LNCaP clone FGC (cell line): ENCODE results near the gene EPHB1.

Experiments
- DNase-seq: peaks from one replicate; pipeline ENCODE4 v3.0.0-alpha.2; 2011; ENCODE audit warnings: low read depth
- H3K4me3 ChIP-seq: 2 replicates; pipeline ENCODE4 v1.5.1; 2011; ENCODE audit warnings: mild to moderate bottlenecking, low read depth, low read length, control low read depth
- CTCF ChIP-seq: IDR thresholded peaks from 2 replicates; pipeline ENCODE4 v1.5.1; 2012; ENCODE audit warnings: mild to moderate bottlenecking; ENCODE audit not compliant: control insufficient read depth, insufficient read depth; ENCODE audit errors: extremely low read depth

Gene EPHB1

DNA sequence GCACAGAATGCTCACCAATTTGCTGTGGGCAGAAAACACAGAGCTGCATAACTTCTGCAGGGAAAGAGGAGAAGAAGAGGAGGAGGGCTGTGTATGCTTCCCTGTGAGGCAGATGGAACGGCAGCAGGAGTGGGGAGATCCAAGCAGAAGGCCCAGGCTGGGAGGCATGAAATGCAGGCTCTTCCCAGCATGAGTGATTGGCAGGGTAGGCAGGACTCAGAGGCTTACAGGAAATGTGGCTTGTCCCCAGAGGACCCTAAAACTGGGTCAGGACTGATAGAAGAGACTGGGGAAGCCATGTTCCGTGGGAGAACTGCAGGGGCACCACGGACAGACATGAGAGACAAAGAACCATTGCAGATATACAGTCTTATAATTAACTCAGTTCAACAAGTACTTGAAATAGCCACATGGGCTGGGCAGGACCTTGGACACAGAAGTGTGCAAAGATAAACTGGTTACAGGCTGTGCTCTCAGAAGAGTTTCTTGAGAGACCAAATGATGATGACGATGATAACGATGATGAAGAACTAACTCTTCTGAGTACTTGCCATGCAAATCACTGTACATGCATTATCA, 286.9 kb downstream of the EPHB1 start:
- no peak for DNase-seq
- no peak overlapping the region for H3K4me3 ChIP-seq
- TF ChIP-seq CTCF, result no peak

GRCh38 chr3:135082706-135083105, 287.6 kb downstream of the EPHB1 start:
- no peak for TF ChIP-seq CTCF
- no peak overlapping the region for H3K4me3 ChIP-seq
- no peak for DNase-seq

- H3K4me3 ChIP-seq, result no peak overlapping the region
- DNase-seq, result no peak
- no peak for TF ChIP-seq CTCF
Observed at GRCh38 chr3:135083179-135083578, 288.1 kb downstream of the EPHB1 start.

- DNase-seq, result no peak
- no peak for TF ChIP-seq CTCF
- no peak overlapping the region for H3K4me3 ChIP-seq
Observed at GRCh38 chr3:135083756-135084155, 288.7 kb downstream of the EPHB1 start.

- TF ChIP-seq CTCF, result no peak
- DNase-seq, result no peak
Observed at GRCh38 chr3:135084405-135084804, 289.3 kb downstream of the EPHB1 start.

GRCh38 chr3:135084976-135085375, 289.9 kb downstream of the EPHB1 start:
- TF ChIP-seq CTCF, result no peak

More at GRCh38 chr3:135084405-135084804, 289.3 kb downstream of the EPHB1 start:
- H3K4me3 ChIP-seq, result no peak overlapping the region

DNA sequence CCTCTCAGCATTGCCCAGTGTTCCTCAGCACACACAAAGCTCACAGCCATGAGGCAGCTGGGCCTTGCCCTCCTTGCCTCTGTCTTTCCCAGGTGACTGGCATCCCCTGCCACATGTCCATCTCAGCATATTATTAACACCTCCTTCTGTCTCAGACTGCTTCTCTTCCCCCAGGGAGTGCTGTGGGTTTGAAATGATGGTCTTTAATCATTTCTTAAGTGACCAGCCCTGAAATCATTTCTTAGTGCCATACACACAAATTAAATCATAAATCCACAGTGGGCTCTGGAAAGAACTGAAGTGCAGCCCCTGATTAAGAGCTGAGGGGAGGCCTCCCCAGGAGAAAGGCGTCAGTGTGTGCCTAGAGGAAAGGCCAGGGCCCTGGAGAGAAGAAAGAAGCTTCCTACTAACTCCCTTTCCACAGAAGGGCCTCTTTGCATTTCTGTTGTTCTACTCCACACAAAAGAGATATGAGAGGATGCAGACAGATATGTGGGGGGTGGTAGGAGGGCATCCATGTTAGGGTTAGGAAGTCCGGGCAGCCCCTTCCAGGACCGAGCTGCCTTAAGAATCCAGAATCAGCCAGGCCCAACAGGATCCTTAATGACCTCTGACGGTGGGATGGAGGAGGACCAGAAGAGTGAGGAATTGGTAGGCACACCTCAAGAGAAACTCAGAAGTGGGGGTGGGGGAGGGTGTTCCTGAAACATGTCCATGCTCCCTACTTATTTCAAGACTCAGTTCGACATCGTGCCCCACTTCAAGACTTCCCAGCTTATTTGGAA, 290.8 kb downstream of the EPHB1 start:
- no peak for DNase-seq
- H3K4me3 ChIP-seq, result no peak overlapping the region
- no peak for TF ChIP-seq CTCF

More at GRCh38 chr3:135084976-135085375, 289.9 kb downstream of the EPHB1 start:
- no peak for DNase-seq
- no peak overlapping the region for H3K4me3 ChIP-seq
